ENCODE measurements around the gene TPRN.

TPRN gene

GRCh38 chr9:137178201-137178938, 22.2 kb downstream of the TPRN start:
- no peak for DNase-seq (ENCODE audit: low read depth)
- TF ChIP-seq CTCF (IDR thresholded peaks at IDR 0.05; ENCODE audit: insufficient read depth, low read depth, low read length, missing control alignments) = no peak
- H3K4me3 ChIP-seq (ENCODE audit: low read length) = no peak overlapping the region

GRCh38 chr9:137176302-137177182, 24.0 kb downstream of the TPRN start:
- no peak overlapping the region for H3K4me3 ChIP-seq (ENCODE audit: low read length)
- DNase-seq (ENCODE audit: low read depth) = peak; percentile 68
- TF ChIP-seq CTCF (IDR thresholded peaks at IDR 0.05; ENCODE audit: insufficient read depth, low read depth, low read length, missing control alignments) = peak; percentile 82

GRCh38 chr9:137175345-137175961, 25.1 kb downstream of the TPRN start:
- TF ChIP-seq CTCF (IDR thresholded peaks at IDR 0.05; ENCODE audit: insufficient read depth, low read depth, low read length, missing control alignments) = no peak
- no peak overlapping the region for H3K4me3 ChIP-seq (ENCODE audit: low read length)
- DNase-seq (ENCODE audit: low read depth) = no peak

- no peak overlapping the region for H3K4me3 ChIP-seq (ENCODE audit: low read length)
- TF ChIP-seq CTCF (IDR thresholded peaks at IDR 0.05; ENCODE audit: insufficient read depth, low read depth, low read length, missing control alignments) = no peak
- no peak for DNase-seq (ENCODE audit: low read depth)
Measured at GRCh38 chr9:137174722-137175293, 25.7 kb downstream of the TPRN start.

- no peak for TF ChIP-seq CTCF (IDR thresholded peaks at IDR 0.05; ENCODE audit: insufficient read depth, low read depth, low read length, missing control alignments)
- no peak for DNase-seq (ENCODE audit: low read depth)
- H3K4me3 ChIP-seq (ENCODE audit: low read length) = no peak overlapping the region
Measured at GRCh38 chr9:137173796-137174664, 26.5 kb downstream of the TPRN start.
